ENCODE results near the gene CHAF1A.

Gene CHAF1A

GRCh38 chr19:4366666-4367335, 35.6 kb upstream of the CHAF1A start:
- DNase-seq = no peak

- DNase-seq = no peak
Observed at GRCh38 chr19:4367336-4367723, 35.1 kb upstream of the CHAF1A start.

- DNase-seq = no peak
Observed at GRCh38 chr19:4367781-4368127, 34.7 kb upstream of the CHAF1A start.

- no peak for DNase-seq
Observed at GRCh38 chr19:4368128-4368820, 34.2 kb upstream of the CHAF1A start.

GRCh38 chr19:4369109-4369887, 33.1 kb upstream of the CHAF1A start:
- DNase-seq = peak; percentile 87

- DNase-seq = peak; percentile 87
Observed at GRCh38 chr19:4369888-4370260, 32.6 kb upstream of the CHAF1A start.

GRCh38 chr19:4370418-4371041, 31.9 kb upstream of the CHAF1A start:
- DNase-seq = no peak

GRCh38 chr19:4371247-4372164, 30.9 kb upstream of the CHAF1A start:
- no peak for DNase-seq

GRCh38 chr19:4372165-4373012, 30.1 kb upstream of the CHAF1A start:
- DNase-seq = no peak

GRCh38 chr19:4373013-4373367, 29.4 kb upstream of the CHAF1A start:
- DNase-seq = no peak

GRCh38 chr19:4373601-4374497, 28.6 kb upstream of the CHAF1A start:
- DNase-seq = no peak

GRCh38 chr19:4374498-4375163, 27.8 kb upstream of the CHAF1A start:
- no peak for DNase-seq

- no peak for DNase-seq
Observed at GRCh38 chr19:4375164-4376027, 27.0 kb upstream of the CHAF1A start.

GRCh38 chr19:4376028-4376670, 26.3 kb upstream of the CHAF1A start:
- no peak for DNase-seq

GRCh38 chr19:4376671-4376990, 25.8 kb upstream of the CHAF1A start:
- no peak for DNase-seq

- DNase-seq = no peak
Observed at GRCh38 chr19:4376991-4377781, 25.3 kb upstream of the CHAF1A start.

GRCh38 chr19:4378886-4379285, 23.6 kb upstream of the CHAF1A start:
- no peak for DNase-seq

Measured in activated CD8-positive, alpha-beta memory T cell treated with anti-CD3 and anti-CD28 coated beads for 24 hours (primary cell).